Ishikawa (cell line): ENCODE data around the gene ESRRA.

Experiments used
- CREB1 ChIP-seq: IDR thresholded peaks from 2 replicates; pipeline ENCODE4 v1.6.1; 2012; ENCODE audit warnings: low read depth
- FOXM1 ChIP-seq: IDR thresholded peaks from 2 replicates; pipeline ENCODE4 v1.6.1; 2012; ENCODE audit warnings: low read depth, borderline replicate concordance
- REST ChIP-seq: IDR thresholded peaks from 2 replicates; pipeline ENCODE4 v1.6.1; 2012; ENCODE audit warnings: low read depth, mild to moderate bottlenecking
- TAF1 ChIP-seq: IDR thresholded peaks from 2 replicates; pipeline ENCODE4 v1.6.1; 2012; ENCODE audit warnings: low read depth, mild to moderate bottlenecking
- TCF12 ChIP-seq: IDR thresholded peaks from 2 replicates; pipeline ENCODE4 v1.6.1; 2012; ENCODE audit warnings: low read depth

- TF ChIP-seq TCF12 (peak; percentile 39; the same call in 1 of the 2 replicates), TAF1 (no peak), FOXM1 (no peak), REST (no peak), CREB1 (no peak)
These were observed 37.9 kb upstream of the ESRRA start for GRCh38 chr11:64267207-64267945.
